GM12878 (cell line): ENCODE data around the gene DUSP7. TPM values are rescaled to one million over a fixed set of nuclear protein-coding genes. Genes with fewer than 3 reads are reported as not detected.

Experiments
- ATAC-seq: fragments of 200-7000 bp; cut with Tn5 transposase; 3 replicates; pipeline ENCODE4 v1.9.1; 2020; ENCODE audit warnings: mild to moderate bottlenecking, moderate library complexity
- BruUV-seq: library from RNA; stranded (reverse); fragments of 400-500 nt; replicated peaks from 2 replicates; lab custom pipeline; 2021; lab: Mats Ljungman, UMichigan
- CTCF ChIA-PET: fragments of 300-600 bp; sonication (Branson Sonifier 250); formaldehyde crosslinking; extraction: SDS; loops from one replicate; lab custom pipeline; 2021; ENCODE audit warnings: inconsistent platforms; lab: Yijun Ruan, JAX
- POLR2A ChIA-PET: fragments of 350-600 bp; formaldehyde crosslinking; extraction: SDS; loops from one replicate; lab custom pipeline; 2021; ENCODE audit warnings: inconsistent platforms; lab: Charles Lee
- RAD21 ChIA-PET: fragments of 300-600 bp; sonication (Branson Sonifier 250); formaldehyde crosslinking; loops from one replicate; lab custom pipeline; 2023; ENCODE audit warnings: antibody characterized with exemption; ENCODE audit not compliant: unreplicated experiment; lab: Charles Lee
- SMC1A ChIA-PET: fragments of 300-600 bp; sonication (Branson Sonifier 250); formaldehyde crosslinking; loops from one replicate; lab custom pipeline; 2023; ENCODE audit not compliant: unreplicated experiment, uncharacterized antibody; lab: Charles Lee
- DNase-seq: peaks from one replicate; pipeline ENCODE4 v3.0.0-alpha.2; 2011; ENCODE audit warnings: low read depth, low spot score
- FAIRE-seq: peaks from 3 replicates; lab custom pipeline; 2011; peaks lifted over from hg19 to GRCh38; lab: Jason Lieb, UNC
- H2AFZ ChIP-seq: 2 replicates; pipeline ENCODE4 v1.6.0; 2011; ENCODE audit warnings: low read depth, low read length, control low read depth; ENCODE audit not compliant: control insufficient read depth
- H3K27ac ChIP-seq: 2 replicates; pipeline ENCODE4 v1.5.1; 2011; ENCODE audit warnings: control low read depth; ENCODE audit not compliant: control insufficient read depth, insufficient read depth
- H3K27me3 ChIP-seq, 2 experiments: replicated peaks in 1 of 2; 2 replicates each; pipeline versions ENCODE4 v1.6.0 to v1.6.1; 2011; ENCODE audit warnings: low read length in 1 of 2; ENCODE audit not compliant: control insufficient read depth in 2 of 2, insufficient read depth in 2 of 2
- H3K36me3 ChIP-seq, 2 experiments: 2 replicates each; pipeline ENCODE4 v1.5.1; 2011; ENCODE audit warnings: low read length in 1 of 2; ENCODE audit not compliant: control insufficient read depth in 2 of 2, insufficient read depth in 2 of 2
- H3K4me1 ChIP-seq: 2 replicates; pipeline ENCODE4 v1.6.1; 2011; ENCODE audit warnings: mild to moderate bottlenecking, low read length, moderate library complexity, mixed read lengths; ENCODE audit not compliant: control insufficient read depth, insufficient read depth
- H3K4me2 ChIP-seq: 2 replicates; pipeline ENCODE4 v1.6.0; 2011; ENCODE audit warnings: control low read depth; ENCODE audit not compliant: control insufficient read depth, insufficient read depth
- H3K4me3 ChIP-seq: fragments of 200-600 bp; sonication (generic); 2 replicates; pipeline ENCODE4 v1.5.1; 2016
- H3K79me2 ChIP-seq: 2 replicates; pipeline ENCODE4 v1.6.0; 2011; ENCODE audit warnings: low read length; ENCODE audit not compliant: control insufficient read depth, insufficient read depth
- H3K9ac ChIP-seq: 2 replicates; pipeline ENCODE4 v1.8.0; 2011; ENCODE audit warnings: low read length, control low read depth, mixed read lengths; ENCODE audit not compliant: control insufficient read depth, insufficient read depth
- H3K9me3 ChIP-seq: replicated peaks from 3 replicates; pipeline ENCODE4 v1.5.1; 2011; ENCODE audit warnings: mild to moderate bottlenecking, low read length; ENCODE audit not compliant: control insufficient read depth, insufficient read depth
- H4K20me1 ChIP-seq: 2 replicates; pipeline ENCODE4 v1.6.0; 2011; ENCODE audit not compliant: control insufficient read depth, insufficient read depth
- ATF7 ChIP-seq: fragments of 450-650 bp; IDR thresholded peaks from 2 replicates; pipeline ENCODE4 v1.6.1; 2016; ENCODE audit warnings: low read depth, mild to moderate bottlenecking
- BACH1 ChIP-seq: fragments of 450-650 bp; IDR thresholded peaks from 2 replicates; pipeline ENCODE4 v1.6.1; 2017; ENCODE audit warnings: mild to moderate bottlenecking, borderline replicate concordance
- CHD4 ChIP-seq: fragments of 200-600 bp; sonication (generic); IDR thresholded peaks from 2 replicates; pipeline ENCODE4 v1.6.1; 2016; ENCODE audit warnings: mild to moderate bottlenecking
- GABPA ChIP-seq: IDR thresholded peaks from 2 replicates; pipeline ENCODE4 v1.6.1; 2014; ENCODE audit warnings: antibody characterized with exemption, low read depth, mild to moderate bottlenecking, inconsistent platforms
- IKZF2 ChIP-seq, 2 experiments: fragments of 450-650 bp; IDR thresholded peaks; 2 replicates each; pipeline ENCODE4 v1.6.1; 2017; ENCODE audit warnings: mild to moderate bottlenecking in 2 of 2, moderate library complexity in 2 of 2
- LARP7 ChIP-seq: fragments of 450-650 bp; IDR thresholded peaks from 2 replicates; pipeline ENCODE4 v1.6.1; 2017; ENCODE audit warnings: mild to moderate bottlenecking
- NFYB ChIP-seq: IDR thresholded peaks from 2 replicates; pipeline ENCODE4 v1.6.1; 2011; ENCODE audit warnings: low read depth, mild to moderate bottlenecking, low read length, improper control_type of control experiment, moderate library complexity; ENCODE audit not compliant: insufficient read depth
- PAX5 ChIP-seq: IDR thresholded peaks from 2 replicates; pipeline ENCODE4 v1.6.1; 2011; ENCODE audit warnings: low read depth, low read length, borderline replicate concordance
- SIX5 ChIP-seq: IDR thresholded peaks from 2 replicates; pipeline ENCODE4 v1.6.1; 2011; ENCODE audit warnings: mild to moderate bottlenecking, low read depth, low read length, moderate library complexity; ENCODE audit not compliant: severe bottlenecking
- SUZ12 ChIP-seq: fragments of 200-600 bp; sonication (generic); IDR thresholded peaks from one replicate; pipeline ENCODE4 v1.6.1; 2018; ENCODE audit warnings: antibody characterized with exemption, mild to moderate bottlenecking; ENCODE audit not compliant: unreplicated experiment
- ZNF217 ChIP-seq: fragments of 450-650 bp; IDR thresholded peaks from 2 replicates; pipeline ENCODE4 v1.6.1; 2017; ENCODE audit warnings: antibody characterized with exemption, mild to moderate bottlenecking
- WGBS: methylation state at CpG from one replicate; pipeline ENCODE4 v1.1.6; 2016; ENCODE audit warnings: low lambda C conversion rate; ENCODE audit not compliant: insufficient replicate concordance, insufficient coverage; ENCODE audit errors: missing lambda C conversion rate; 5-methylcytosine and 5-hydroxymethylcytosine counted together
- in situ Hi-C: fragments of 300-500 bp; cut with MboI; formaldehyde crosslinking; loops from 9 replicates; pipeline ENCODE4 v1.14.3; 2018; ENCODE audit warnings: mixed read lengths
- intact Hi-C: fragments of 100-400 bp; cut with micrococcal nuclease; formaldehyde crosslinking; loops from one replicate; pipeline ENCODE4 v1.14.2; 2022; ENCODE audit not compliant: unreplicated experiment
- polyA plus RNA-seq, 11 experiments: library from polyadenylated mRNA; depleted of rRNA in 4 of 11; unstranded in 6 of 11; stranded (reverse) in 5 of 11; fragments of >200 nt; fragmentation: Nextera tagmentation in 4 of 11; fragmentation: Illumina TruSeq in 1 of 11; extraction: Ambion mirVana in 4 of 11; extraction: Trizol in 1 of 11; gene quantifications; 1 replicate in 1 of 11; 2 replicates in 10 of 11; pipeline versions ENCODE4 v1.2.1 to v1.2.3, GENCODE V29; 2011 to 2016; ENCODE audit warnings: inconsistent platforms in 2 of 11, missing spikeins in 2 of 11, low read depth in 1 of 11
- total RNA-seq, 4 experiments: library from RNA; depleted of rRNA in 3 of 4; stranded (reverse); fragments of >200 nt in 3 of 4; fragmentation: Illumina TruSeq in 1 of 4; extraction: Trizol in 1 of 4; gene quantifications; 2 replicates each; pipeline versions ENCODE4 v1.2.1 to v1.2.3, GENCODE V29; 2013 to 2021

The DUSP7 gene
- total and polyA plus RNA-seq, 10 of the 15 experiments (the other 5 are each of a cell fraction or from before 2014, with no cell fraction given), result 0.73 to 17.0 (median 7.9) TPM

DNA sequence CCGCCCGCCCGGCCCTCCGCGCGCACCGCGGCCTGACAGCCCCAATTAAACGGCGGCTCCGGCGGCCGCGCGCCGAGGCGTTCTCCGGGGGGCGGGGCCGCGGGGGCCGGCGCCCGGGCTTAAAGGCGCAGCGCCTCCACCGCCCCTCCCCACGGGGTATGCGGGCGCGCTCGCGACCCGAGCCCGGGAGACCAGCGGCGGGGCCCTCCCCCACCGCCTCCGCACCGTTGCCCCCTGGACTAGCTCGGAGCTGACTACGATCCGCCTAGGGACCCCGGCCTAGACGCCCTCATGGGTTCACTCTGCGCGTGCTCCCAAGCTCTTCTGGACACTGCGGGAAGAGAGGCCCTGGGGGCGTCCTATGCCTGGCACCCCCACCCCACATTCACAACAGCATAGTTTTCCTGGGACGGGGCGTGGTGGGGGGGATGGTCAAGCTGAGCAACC is at the start of gene DUSP7 (continued):
- no peak for TF ChIP-seq SUZ12
- peak; percentile 47; the same call in 1 of the 2 replicates for TF ChIP-seq BACH1
- no peak for TF ChIP-seq CHD4
- no peak for TF ChIP-seq NFYB
- peak; percentile 78; the same call in 1 of the 2 replicates for TF ChIP-seq LARP7
- TF ChIP-seq PAX5, result no peak
- no peak for TF ChIP-seq SIX5
- no peak for TF ChIP-seq ZNF217

DNA sequence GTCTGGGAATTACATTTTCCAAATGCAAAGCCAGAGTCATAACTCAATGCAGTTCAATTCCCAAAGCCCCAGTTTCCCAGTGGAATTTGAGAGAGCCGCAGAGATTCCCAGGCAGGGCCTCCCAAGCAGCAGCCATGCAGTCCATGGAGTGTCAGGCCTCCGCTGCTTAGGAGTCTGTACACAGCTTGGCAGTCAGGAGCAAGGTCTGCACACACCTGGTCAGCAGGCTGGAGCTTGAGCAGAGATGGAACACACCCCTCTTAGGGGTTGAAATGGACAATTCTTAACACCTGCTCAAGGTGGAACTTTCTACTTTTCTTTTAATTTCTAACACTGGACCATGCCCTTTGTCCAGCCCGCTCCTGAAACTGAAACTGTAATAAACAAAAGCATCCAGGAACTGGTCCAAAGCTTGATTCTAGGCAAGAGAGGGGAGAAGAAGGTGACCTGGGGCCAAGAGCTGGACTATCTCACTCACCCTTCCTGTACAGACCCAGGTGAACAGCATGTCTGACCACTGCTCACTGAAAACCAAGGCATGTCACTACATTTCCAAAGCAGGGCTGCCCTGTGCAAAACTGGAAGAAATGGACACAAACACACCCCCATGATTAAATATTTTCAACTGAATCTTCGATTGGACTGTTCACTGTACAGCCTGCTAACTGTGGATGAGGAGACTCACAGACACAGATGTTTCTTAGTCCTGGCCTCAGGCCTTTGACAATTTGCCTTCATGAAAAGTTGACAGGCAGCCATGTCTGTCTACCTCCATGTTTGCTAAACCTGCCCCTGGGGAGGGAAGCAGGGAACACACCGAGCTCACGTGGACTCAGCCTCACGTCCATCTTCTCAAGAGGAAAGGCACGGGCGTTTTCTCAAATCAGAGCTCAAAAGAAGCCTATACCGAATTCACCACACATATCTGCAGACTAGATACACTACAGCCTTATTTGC is 48.6 kb upstream of the DUSP7 start:
- RAD21 ChIA-PET, result no interaction called here
- no peak overlapping the region for H3K4me3 ChIP-seq
- POLR2A ChIA-PET, result interaction anchor here (0.6 kb wide), 1 partner anchor 126 kb away, joined by 8 read pairs; no protein-coding TSS in a partner anchor
- CTCF ChIA-PET, result interaction anchor here (0.7 to 0.9 kb wide), 2 partner anchors 17 to 52 kb away, joined by 3 read pairs; no protein-coding TSS in a partner anchor
- SMC1A ChIA-PET, result no interaction called here
- peaks cover 0 to 5% of the 10 kb centered on the region in 2 experiments; a peak in 2 of 4 replicates for H3K36me3 ChIP-seq
- H3K79me2 ChIP-seq, result no peaks in the 10 kb centered on the region
- ATAC-seq, result no peak
- no peaks in the 10 kb centered on the region for H4K20me1 ChIP-seq
- no peak overlapping the region for H2AFZ ChIP-seq
- intact Hi-C loops, result loop anchor here (5.0 kb wide), 1 partner anchor 48 kb away; the partner anchor contains the start of gene DUSP7
- BruUV-seq, result no TSS peak
- no peak overlapping the region for H3K27ac ChIP-seq
- no peak overlapping the region for H3K9ac ChIP-seq
- FAIRE-seq, result no peak
- H3K4me2 ChIP-seq, result no peak overlapping the region
- TF ChIP-seq ATF7, result no peak
- no peak for TF ChIP-seq GABPA
- no peak for TF ChIP-seq IKZF2 (IDR thresholded peaks at IDR 0.05)
- H3K27me3 ChIP-seq, result no peaks in the 10 kb centered on the region
- DNase-seq, result no peak
- in situ Hi-C loops, result no loop called here
- no peaks in the 10 kb centered on the region; the same call in 2 of the 3 replicates for H3K9me3 ChIP-seq
- no peaks in the 10 kb centered on the region for H3K4me1 ChIP-seq
- whole genome bisulfite sequencing, result 86% methylated on average over 10 of the region's 10 CpGs
